GM12878 (cell line): ENCODE data around the gene ACADS. TPM values are rescaled to one million over a fixed set of nuclear protein-coding genes. Genes with fewer than 3 reads are reported as not detected.

Source experiments
- ATAC-seq: fragments of 200-7000 bp; cut with Tn5 transposase; 3 replicates; pipeline ENCODE4 v1.9.1; 2020; ENCODE audit warnings: mild to moderate bottlenecking, moderate library complexity
- BruUV-seq: library from RNA; stranded (reverse); fragments of 400-500 nt; replicated peaks from 2 replicates; lab custom pipeline; 2021; lab: Mats Ljungman, UMichigan
- CTCF ChIA-PET: fragments of 300-600 bp; sonication (Branson Sonifier 250); formaldehyde crosslinking; extraction: SDS; loops from one replicate; lab custom pipeline; 2021; ENCODE audit warnings: inconsistent platforms; lab: Yijun Ruan, JAX
- POLR2A ChIA-PET: fragments of 350-600 bp; formaldehyde crosslinking; extraction: SDS; loops from one replicate; lab custom pipeline; 2021; ENCODE audit warnings: inconsistent platforms; lab: Charles Lee
- RAD21 ChIA-PET: fragments of 300-600 bp; sonication (Branson Sonifier 250); formaldehyde crosslinking; loops from one replicate; lab custom pipeline; 2023; ENCODE audit warnings: antibody characterized with exemption; ENCODE audit not compliant: unreplicated experiment; lab: Charles Lee
- SMC1A ChIA-PET: fragments of 300-600 bp; sonication (Branson Sonifier 250); formaldehyde crosslinking; loops from one replicate; lab custom pipeline; 2023; ENCODE audit not compliant: unreplicated experiment, uncharacterized antibody; lab: Charles Lee
- DNase-seq: peaks from one replicate; pipeline ENCODE4 v3.0.0-alpha.2; 2011; ENCODE audit warnings: low read depth, low spot score
- FAIRE-seq: peaks from 3 replicates; lab custom pipeline; 2011; peaks lifted over from hg19 to GRCh38; lab: Jason Lieb, UNC
- H2AFZ ChIP-seq: 2 replicates; pipeline ENCODE4 v1.6.0; 2011; ENCODE audit warnings: low read depth, low read length, control low read depth; ENCODE audit not compliant: control insufficient read depth
- H3K27ac ChIP-seq: 2 replicates; pipeline ENCODE4 v1.5.1; 2011; ENCODE audit warnings: control low read depth; ENCODE audit not compliant: control insufficient read depth, insufficient read depth
- H3K27me3 ChIP-seq, 2 experiments: replicated peaks in 1 of 2; 2 replicates each; pipeline versions ENCODE4 v1.6.0 to v1.6.1; 2011; ENCODE audit warnings: low read length in 1 of 2; ENCODE audit not compliant: control insufficient read depth in 2 of 2, insufficient read depth in 2 of 2
- H3K36me3 ChIP-seq, 2 experiments: 2 replicates each; pipeline ENCODE4 v1.5.1; 2011; ENCODE audit warnings: low read length in 1 of 2; ENCODE audit not compliant: control insufficient read depth in 2 of 2, insufficient read depth in 2 of 2
- H3K4me1 ChIP-seq: 2 replicates; pipeline ENCODE4 v1.6.1; 2011; ENCODE audit warnings: mild to moderate bottlenecking, low read length, moderate library complexity, mixed read lengths; ENCODE audit not compliant: control insufficient read depth, insufficient read depth
- H3K4me2 ChIP-seq: 2 replicates; pipeline ENCODE4 v1.6.0; 2011; ENCODE audit warnings: control low read depth; ENCODE audit not compliant: control insufficient read depth, insufficient read depth
- H3K4me3 ChIP-seq: fragments of 200-600 bp; sonication (generic); 2 replicates; pipeline ENCODE4 v1.5.1; 2016
- H3K79me2 ChIP-seq: 2 replicates; pipeline ENCODE4 v1.6.0; 2011; ENCODE audit warnings: low read length; ENCODE audit not compliant: control insufficient read depth, insufficient read depth
- H3K9ac ChIP-seq: 2 replicates; pipeline ENCODE4 v1.8.0; 2011; ENCODE audit warnings: low read length, control low read depth, mixed read lengths; ENCODE audit not compliant: control insufficient read depth, insufficient read depth
- H3K9me3 ChIP-seq: replicated peaks from 3 replicates; pipeline ENCODE4 v1.5.1; 2011; ENCODE audit warnings: mild to moderate bottlenecking, low read length; ENCODE audit not compliant: control insufficient read depth, insufficient read depth
- H4K20me1 ChIP-seq: 2 replicates; pipeline ENCODE4 v1.6.0; 2011; ENCODE audit not compliant: control insufficient read depth, insufficient read depth
- ASH2L ChIP-seq: fragments of 300-600, 200-600 bp; sonication (generic); IDR thresholded peaks from 2 replicates; pipeline ENCODE4 v1.6.1; 2017; ENCODE audit warnings: low read depth, mild to moderate bottlenecking, borderline replicate concordance
- HDAC2 ChIP-seq: fragments of 200-600 bp; sonication (generic); IDR thresholded peaks from 2 replicates; pipeline ENCODE4 v1.6.1; 2017
- MYC ChIP-seq: IDR thresholded peaks from 2 replicates; pipeline ENCODE4 v1.6.1; 2011; ENCODE audit warnings: mild to moderate bottlenecking, low read length, moderate library complexity, inconsistent platforms; ENCODE audit not compliant: insufficient read depth, insufficient replicate concordance, insufficient read length, severe bottlenecking
- NKRF ChIP-seq: fragments of 450-650 bp; conservative IDR thresholded peaks from 2 replicates; pipeline ENCODE4 v1.6.1; 2017; ENCODE audit warnings: mild to moderate bottlenecking, moderate library complexity
- RAD21 ChIP-seq: IDR thresholded peaks from 2 replicates; pipeline ENCODE4 v1.6.1; 2011; ENCODE audit warnings: mild to moderate bottlenecking, low read depth, low read length, moderate library complexity; ENCODE audit not compliant: insufficient read depth
- RB1 ChIP-seq: fragments of 450-650 bp; formaldehyde crosslinking; IDR thresholded peaks from 2 replicates; pipeline ENCODE4 v1.6.1; 2017; ENCODE audit warnings: mild to moderate bottlenecking, borderline replicate concordance
- RUNX3 ChIP-seq: IDR thresholded peaks from 2 replicates; pipeline ENCODE4 v1.6.1; 2012; ENCODE audit warnings: low read length, inconsistent platforms
- TBL1XR1 ChIP-seq: IDR thresholded peaks from 2 replicates; pipeline ENCODE4 v1.6.1; 2012; ENCODE audit warnings: low read depth, low read length, improper control_type of control experiment
- ZBTB40 ChIP-seq: fragments of 450-650 bp; IDR thresholded peaks from 2 replicates; pipeline ENCODE4 v1.6.1; 2016; ENCODE audit warnings: mild to moderate bottlenecking, moderate library complexity, borderline replicate concordance
- WGBS: methylation state at CpG from one replicate; pipeline ENCODE4 v1.1.6; 2016; ENCODE audit warnings: low lambda C conversion rate; ENCODE audit not compliant: insufficient replicate concordance, insufficient coverage; ENCODE audit errors: missing lambda C conversion rate; 5-methylcytosine and 5-hydroxymethylcytosine counted together
- in situ Hi-C: fragments of 300-500 bp; cut with MboI; formaldehyde crosslinking; loops from 9 replicates; pipeline ENCODE4 v1.14.3; 2018; ENCODE audit warnings: mixed read lengths
- intact Hi-C: fragments of 100-400 bp; cut with micrococcal nuclease; formaldehyde crosslinking; loops from one replicate; pipeline ENCODE4 v1.14.2; 2022; ENCODE audit not compliant: unreplicated experiment
- polyA plus RNA-seq, 11 experiments: library from polyadenylated mRNA; depleted of rRNA in 4 of 11; unstranded in 6 of 11; stranded (reverse) in 5 of 11; fragments of >200 nt; fragmentation: Nextera tagmentation in 4 of 11; fragmentation: Illumina TruSeq in 1 of 11; extraction: Ambion mirVana in 4 of 11; extraction: Trizol in 1 of 11; gene quantifications; 1 replicate in 1 of 11; 2 replicates in 10 of 11; pipeline versions ENCODE4 v1.2.1 to v1.2.3, GENCODE V29; 2011 to 2016; ENCODE audit warnings: inconsistent platforms in 2 of 11, missing spikeins in 2 of 11, low read depth in 1 of 11
- total RNA-seq, 4 experiments: library from RNA; depleted of rRNA in 3 of 4; stranded (reverse); fragments of >200 nt in 3 of 4; fragmentation: Illumina TruSeq in 1 of 4; extraction: Trizol in 1 of 4; gene quantifications; 2 replicates each; pipeline versions ENCODE4 v1.2.1 to v1.2.3, GENCODE V29; 2013 to 2021
- TF ChIP-seq, protein P1 (sequence below): IDR thresholded peaks from 2 replicates; pipeline ENCODE4 v1.6.1; 2012; ENCODE audit warnings: mild to moderate bottlenecking, low read depth, low read length

Gene ACADS
- total and polyA plus RNA-seq, 10 of the 15 experiments (the other 5 are each of a cell fraction or from before 2014, with no cell fraction given) = 0.05 to 18.1 (median 10.2) TPM

DNA sequence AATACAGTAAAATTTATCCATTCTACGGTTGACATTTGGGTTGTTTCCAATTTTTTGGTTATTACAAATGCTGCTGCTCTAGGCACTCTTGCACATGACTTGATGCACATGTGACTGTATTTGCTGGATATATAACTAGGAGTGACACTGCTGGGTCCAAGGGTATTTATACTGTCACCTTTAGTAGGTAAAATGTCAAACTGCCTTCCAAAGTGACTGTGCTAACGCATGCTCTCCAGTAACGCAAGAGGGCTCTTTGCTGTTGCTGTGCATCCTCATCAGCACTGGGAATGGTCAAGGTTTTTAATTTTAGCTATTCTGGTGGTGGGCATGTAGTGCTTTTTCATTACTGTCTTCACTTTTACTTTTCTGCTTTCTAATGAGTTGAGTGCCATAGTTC is 62.3 kb downstream of the ACADS start:
- intact Hi-C loops (no loop called here), in situ Hi-C loops (no loop called here)
- no peaks in the 10 kb centered on the region for H3K27me3 ChIP-seq
- TSS peak; percentile 19 for BruUV-seq
- no peaks in the 10 kb centered on the region for H4K20me1 ChIP-seq
- no peaks in the 10 kb centered on the region for H3K4me1 ChIP-seq
- no peak for DNase-seq
- POLR2A ChIA-PET = no interaction called here
- H3K4me2 ChIP-seq = no peak overlapping the region
- peaks cover 2 to 8% of the 10 kb centered on the region in 2 experiments; a peak in 2 of 4 replicates for H3K36me3 ChIP-seq
- no peak for ATAC-seq
- no peak overlapping the region for H2AFZ ChIP-seq
- RAD21 ChIA-PET = interaction anchor here (0.9 kb wide), 1 partner anchor 114 kb away, joined by 3 read pairs; no protein-coding TSS in a partner anchor
- no peak overlapping the region for H3K27ac ChIP-seq
- SMC1A ChIA-PET = interaction anchor here (1.0 to 2.0 kb wide), 3 partner anchors 10 to 184 kb away, joined by 3 to 10 read pairs (median 3); no protein-coding TSS in a partner anchor
- WGBS = 98% methylated on average over 3 of the region's 3 CpGs
- no peak overlapping the region for H3K4me3 ChIP-seq
- CTCF ChIA-PET = interaction anchor here (0.9 kb wide), 1 partner anchor 184 kb away, joined by 3 read pairs; no protein-coding TSS in a partner anchor
- H3K79me2 ChIP-seq = no peaks in the 10 kb centered on the region
- FAIRE-seq = no peak
- H3K9me3 ChIP-seq = no peaks in the 10 kb centered on the region
- H3K9ac ChIP-seq = no peak overlapping the region
- TF ChIP-seq ASH2L = no peak
- TF ChIP-seq, protein P1, sequence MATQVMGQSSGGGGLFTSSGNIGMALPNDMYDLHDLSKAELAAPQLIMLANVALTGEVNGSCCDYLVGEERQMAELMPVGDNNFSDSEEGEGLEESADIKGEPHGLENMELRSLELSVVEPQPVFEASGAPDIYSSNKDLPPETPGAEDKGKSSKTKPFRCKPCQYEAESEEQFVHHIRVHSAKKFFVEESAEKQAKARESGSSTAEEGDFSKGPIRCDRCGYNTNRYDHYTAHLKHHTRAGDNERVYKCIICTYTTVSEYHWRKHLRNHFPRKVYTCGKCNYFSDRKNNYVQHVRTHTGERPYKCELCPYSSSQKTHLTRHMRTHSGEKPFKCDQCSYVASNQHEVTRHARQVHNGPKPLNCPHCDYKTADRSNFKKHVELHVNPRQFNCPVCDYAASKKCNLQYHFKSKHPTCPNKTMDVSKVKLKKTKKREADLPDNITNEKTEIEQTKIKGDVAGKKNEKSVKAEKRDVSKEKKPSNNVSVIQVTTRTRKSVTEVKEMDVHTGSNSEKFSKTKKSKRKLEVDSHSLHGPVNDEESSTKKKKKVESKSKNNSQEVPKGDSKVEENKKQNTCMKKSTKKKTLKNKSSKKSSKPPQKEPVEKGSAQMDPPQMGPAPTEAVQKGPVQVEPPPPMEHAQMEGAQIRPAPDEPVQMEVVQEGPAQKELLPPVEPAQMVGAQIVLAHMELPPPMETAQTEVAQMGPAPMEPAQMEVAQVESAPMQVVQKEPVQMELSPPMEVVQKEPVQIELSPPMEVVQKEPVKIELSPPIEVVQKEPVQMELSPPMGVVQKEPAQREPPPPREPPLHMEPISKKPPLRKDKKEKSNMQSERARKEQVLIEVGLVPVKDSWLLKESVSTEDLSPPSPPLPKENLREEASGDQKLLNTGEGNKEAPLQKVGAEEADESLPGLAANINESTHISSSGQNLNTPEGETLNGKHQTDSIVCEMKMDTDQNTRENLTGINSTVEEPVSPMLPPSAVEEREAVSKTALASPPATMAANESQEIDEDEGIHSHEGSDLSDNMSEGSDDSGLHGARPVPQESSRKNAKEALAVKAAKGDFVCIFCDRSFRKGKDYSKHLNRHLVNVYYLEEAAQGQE = no peak
- no peak for TF ChIP-seq HDAC2
- no peak for TF ChIP-seq MYC
- no peak for TF ChIP-seq NKRF
- TF ChIP-seq RAD21 = no peak
- no peak for TF ChIP-seq ZBTB40
- no peak for TF ChIP-seq RUNX3
- no peak for TF ChIP-seq RB1
- no peak for TF ChIP-seq TBL1XR1
